HUES64 (cell line): ENCODE measurements around the gene ANKUB1.
A peak's percentile ranks its signal among the peaks of the same experiment; 100 is the strongest.

ENCODE experiments used
- H3K27ac ChIP-seq: 2 replicates; pipeline ENCODE4 v1.7.0; 2013; ENCODE audit warnings: low read depth, low read length, inconsistent platforms
- H3K27me3 ChIP-seq: 2 replicates; pipeline ENCODE4 v1.6.1; 2013; ENCODE audit warnings: mild to moderate bottlenecking, low read length; ENCODE audit not compliant: insufficient read depth
- H3K36me3 ChIP-seq: 2 replicates; pipeline ENCODE4 v1.6.1; 2013; ENCODE audit warnings: mild to moderate bottlenecking, low read length; ENCODE audit not compliant: insufficient read depth
- H3K4me1 ChIP-seq: 2 replicates; pipeline ENCODE4 v1.6.1; 2013; ENCODE audit warnings: mild to moderate bottlenecking, low read length, moderate library complexity; ENCODE audit not compliant: insufficient read depth
- H3K4me3 ChIP-seq: 2 replicates; pipeline ENCODE4 v1.5.1; 2013; ENCODE audit warnings: mild to moderate bottlenecking, low read length, moderate library complexity
- H3K9ac ChIP-seq: 2 replicates; pipeline ENCODE4 v1.6.1; 2013; ENCODE audit warnings: mild to moderate bottlenecking, low read depth, low read length
- H3K9me3 ChIP-seq: 2 replicates; pipeline ENCODE4 v1.6.1; 2013; ENCODE audit warnings: low read depth, low read length; ENCODE audit not compliant: insufficient read depth
- WGBS: fragments of 150-250, 120-280 bp; methylation state at CpG from one replicate; pipeline ENCODE4 v1.1.7; 2013; ENCODE audit warnings: missing lambda C conversion rate; 5-methylcytosine and 5-hydroxymethylcytosine counted together

Gene ANKUB1

DNA sequence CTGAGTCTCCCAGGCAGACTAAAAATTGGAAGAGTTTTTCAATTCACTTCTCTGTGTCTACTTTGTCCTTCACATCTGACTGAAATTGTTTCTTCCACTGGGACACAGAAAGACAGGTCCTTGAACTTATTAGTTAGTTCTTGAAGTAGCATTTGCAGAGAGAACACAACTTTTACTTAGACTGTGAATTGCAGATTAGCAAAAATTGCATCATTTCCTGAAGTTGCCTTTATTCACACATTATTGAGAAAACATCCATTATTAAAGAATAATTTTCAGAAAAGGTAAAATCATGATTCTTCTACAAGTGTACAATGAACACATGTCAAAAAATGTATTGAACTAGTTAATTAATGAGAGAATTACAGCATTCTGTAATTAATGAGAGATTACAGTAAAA lies 38.6 kb downstream of the ANKUB1 start:
- Histone ChIP-seq H3K36me3 (peaks cover 24% of the 10 kb centered on the region), H3K9me3 (no peaks in the 10 kb centered on the region), H3K27ac (no peak overlapping the region), H3K4me3 (no peak overlapping the region), H3K27me3 (no peaks in the 10 kb centered on the region), H3K9ac (no peak overlapping the region), H3K4me1 (peaks cover 5% of the 10 kb centered on the region; the same call in 1 of the 2 replicates)

DNA sequence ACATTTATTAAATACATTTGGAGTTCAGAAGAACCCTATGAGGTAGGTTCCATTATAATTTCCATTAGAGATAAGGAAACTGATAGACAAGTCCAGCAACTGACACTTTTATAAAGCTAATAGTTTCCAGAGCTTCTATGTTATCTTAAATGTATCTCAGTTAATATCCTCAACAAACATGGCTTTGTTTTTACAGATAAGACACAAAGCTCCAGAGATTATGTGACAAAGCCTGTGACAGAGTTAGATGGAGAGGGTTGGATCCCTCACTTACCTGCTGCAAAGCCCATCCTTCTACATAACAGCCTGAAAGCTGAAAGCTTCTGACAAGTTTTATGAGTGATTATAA lies 39.6 kb downstream of the ANKUB1 start:
- H3K9ac ChIP-seq: peak overlapping the region; percentile 37; the same call in 1 of the 2 replicates
- no peaks in the 10 kb centered on the region for H3K27me3 ChIP-seq
- no peaks in the 10 kb centered on the region for H3K9me3 ChIP-seq
- H3K36me3 ChIP-seq: peaks cover 34% of the 10 kb centered on the region
- no peak overlapping the region for H3K27ac ChIP-seq
- peak overlapping the region; percentile 90 for H3K4me3 ChIP-seq
- H3K4me1 ChIP-seq: peaks cover 5% of the 10 kb centered on the region; the same call in 1 of the 2 replicates

DNA sequence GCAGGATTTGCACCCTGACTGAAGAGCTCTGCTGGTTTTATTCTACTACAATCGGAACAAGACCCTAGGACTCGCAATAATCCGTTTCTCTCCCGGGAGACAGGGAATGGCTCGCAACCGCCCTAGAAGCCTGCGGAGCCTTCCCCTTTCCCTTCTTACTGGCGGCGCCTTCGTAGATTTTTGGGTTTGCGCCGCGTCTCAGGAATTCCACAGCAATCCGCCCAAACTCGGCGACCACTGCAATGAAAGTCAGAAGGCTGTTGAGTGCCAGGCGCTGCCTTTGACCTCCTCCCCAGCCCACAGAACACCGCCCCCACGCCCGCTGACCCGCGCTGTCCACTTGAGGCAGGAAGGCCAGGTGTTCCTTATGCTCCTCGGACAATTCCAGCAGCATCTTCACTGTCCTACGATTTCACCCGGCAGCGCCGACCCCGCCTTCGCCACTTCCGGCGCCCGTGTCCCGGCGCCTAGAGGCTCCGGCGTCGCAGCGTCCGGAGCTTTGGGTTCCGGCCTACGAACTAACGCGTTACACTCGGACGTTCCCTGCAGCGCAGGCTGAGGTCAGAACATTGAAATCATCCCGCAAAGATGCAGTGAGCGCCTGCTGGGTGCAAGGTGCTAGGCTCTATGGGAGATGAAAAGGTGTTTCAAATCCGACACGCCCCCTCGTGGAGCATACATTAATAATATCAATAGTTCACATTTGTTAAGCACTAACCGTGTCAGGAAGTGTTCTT lies 40.1 kb downstream of the ANKUB1 start, which contains the start of gene COMMD2:
COMMD2 (minus strand) TSS at position 439 of the 737 bp plus-strand sequence; CDS start at position 394, 45 bp downstream.
- Histone ChIP-seq H3K4me1 (peaks cover 5% of the 10 kb centered on the region; the same call in 1 of the 2 replicates), H3K36me3 (peaks cover 37% of the 10 kb centered on the region), H3K27me3 (no peaks in the 10 kb centered on the region), H3K27ac (peak within 1 kb of the TSS; percentile 66; the same call in 1 of the 2 replicates), H3K4me3 (peak within 1 kb of the TSS; percentile 90), H3K9me3 (no peaks in the 10 kb centered on the region), H3K9ac (peak within 1 kb of the TSS; percentile 85)
- WGBS: under 1% methylated on average over 51 of the region's 52 CpGs

DNA sequence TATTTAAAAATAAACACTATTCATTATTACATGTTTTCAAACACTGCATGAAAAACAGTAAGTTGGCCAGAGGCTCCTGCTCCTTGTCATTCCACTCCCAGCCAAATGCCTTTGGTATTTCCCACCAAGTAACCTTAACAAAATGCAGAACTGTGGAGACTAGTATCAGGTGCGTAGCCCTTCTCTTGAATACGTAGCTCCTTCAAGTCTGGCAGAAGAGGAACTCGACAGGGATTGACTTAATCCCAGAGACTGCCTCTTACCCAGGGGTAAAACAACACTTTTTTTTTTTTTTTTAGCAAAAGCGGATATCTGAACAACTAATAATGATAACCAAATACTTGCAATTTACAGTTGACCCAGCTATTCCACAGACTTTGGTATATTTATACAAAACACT lies 40.8 kb downstream of the ANKUB1 start:
- H3K4me1 ChIP-seq: peaks cover 5% of the 10 kb centered on the region; the same call in 1 of the 2 replicates
- peak overlapping the region; percentile 85 for H3K9ac ChIP-seq
- H3K27me3 ChIP-seq: no peaks in the 10 kb centered on the region
- WGBS: 17% methylated on average over 4 of the region's 4 CpGs
- H3K36me3 ChIP-seq: peaks cover 44% of the 10 kb centered on the region
- H3K4me3 ChIP-seq: peak overlapping the region; percentile 90
- H3K9me3 ChIP-seq: no peaks in the 10 kb centered on the region
- H3K27ac ChIP-seq: no peak overlapping the region

DNA sequence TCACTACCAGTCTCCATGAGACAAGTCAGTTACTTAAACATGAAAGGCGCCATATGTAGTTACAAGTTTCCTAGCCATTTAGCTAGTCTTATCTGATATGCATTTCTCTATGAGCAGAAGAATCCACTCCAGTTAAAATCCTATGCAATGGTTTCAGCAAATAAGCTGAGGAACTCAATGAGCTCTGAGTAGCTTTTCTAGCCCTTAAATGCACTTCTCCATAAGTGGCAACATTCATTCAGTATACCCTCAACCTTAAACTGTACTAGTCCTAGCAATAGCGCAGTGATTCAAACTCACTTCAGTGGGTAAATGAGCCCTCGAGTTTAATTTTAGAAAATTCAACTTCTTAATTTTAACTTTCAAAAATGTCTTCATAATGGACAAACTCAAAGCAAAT lies 47.7 kb downstream of the ANKUB1 start:
- Histone ChIP-seq H3K27me3 (no peaks in the 10 kb centered on the region), H3K9ac (no peak overlapping the region), H3K36me3 (peaks cover 89% of the 10 kb centered on the region), H3K9me3 (no peaks in the 10 kb centered on the region), H3K4me3 (no peak overlapping the region), H3K4me1 (no peaks in the 10 kb centered on the region), H3K27ac (no peak overlapping the region)
- WGBS: 98% methylated on average over 3 of the region's 3 CpGs

DNA sequence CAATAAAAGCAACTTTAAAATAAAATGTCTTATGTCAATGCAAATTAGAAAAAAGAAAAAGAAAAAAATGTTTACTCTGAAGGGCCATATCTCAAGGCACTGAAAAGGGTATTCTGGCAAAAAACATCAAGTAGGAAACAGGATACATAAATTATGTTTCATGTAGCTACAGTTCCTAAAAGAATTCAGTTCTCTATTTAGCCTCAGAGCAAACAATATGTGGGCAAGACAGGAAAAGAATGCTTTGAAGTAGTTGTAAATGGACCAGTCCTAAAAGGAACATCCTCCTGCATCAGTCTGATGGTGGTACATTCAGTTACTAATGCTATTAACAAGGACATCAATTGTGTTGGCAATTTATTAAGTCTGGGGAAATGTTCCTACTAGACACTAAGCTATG lies 48.2 kb downstream of the ANKUB1 start:
- Histone ChIP-seq H3K36me3 (peaks cover 89% of the 10 kb centered on the region), H3K9me3 (no peaks in the 10 kb centered on the region), H3K4me3 (no peak overlapping the region), H3K27me3 (no peaks in the 10 kb centered on the region), H3K9ac (no peak overlapping the region), H3K4me1 (no peaks in the 10 kb centered on the region), H3K27ac (no peak overlapping the region)

DNA sequence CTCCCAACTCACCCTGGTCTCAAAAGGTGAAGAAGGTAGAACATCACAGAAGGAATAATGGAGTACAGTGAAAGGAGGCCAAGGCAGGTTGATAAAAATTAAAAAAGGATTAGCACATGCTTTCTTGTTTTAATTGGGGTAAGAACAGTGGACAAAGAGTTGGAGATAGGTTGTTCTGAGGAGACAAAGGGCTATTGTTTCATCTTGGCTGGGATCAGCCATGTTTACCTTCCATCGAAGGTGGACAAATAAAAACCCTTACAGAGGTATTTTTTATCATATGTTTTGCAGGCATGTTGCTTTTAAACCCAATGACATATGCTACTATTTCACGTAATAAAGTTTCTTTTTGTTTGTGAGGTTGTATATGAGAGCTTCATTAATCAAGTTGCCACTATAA lies 53.0 kb downstream of the ANKUB1 start:
- no peaks in the 10 kb centered on the region for H3K4me1 ChIP-seq
- no peaks in the 10 kb centered on the region for H3K27me3 ChIP-seq
- H3K36me3 ChIP-seq: peaks cover 63% of the 10 kb centered on the region
- H3K9ac ChIP-seq: no peak overlapping the region
- H3K9me3 ChIP-seq: no peaks in the 10 kb centered on the region
- no peak overlapping the region for H3K27ac ChIP-seq
- H3K4me3 ChIP-seq: no peak overlapping the region
- 86% methylated on average over 1 of the region's 2 CpGs for WGBS

DNA sequence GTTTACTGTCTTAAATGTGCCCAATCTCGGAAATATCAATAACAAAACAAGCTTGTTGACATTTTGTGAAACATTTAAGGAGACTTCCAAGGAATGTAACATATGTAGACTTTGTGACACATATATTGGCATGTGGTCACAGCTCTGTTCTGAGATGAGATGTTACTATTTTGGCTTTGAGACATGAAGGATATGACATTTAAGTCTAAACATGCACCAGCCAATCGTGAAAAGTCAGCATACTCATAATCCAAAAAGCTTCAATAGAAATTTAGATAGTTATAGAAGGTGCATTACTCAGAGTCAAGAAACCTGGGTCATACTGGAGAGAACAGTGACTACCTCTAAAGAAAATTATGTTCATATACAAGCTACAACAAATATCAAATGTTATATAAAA lies 53.5 kb downstream of the ANKUB1 start:
- no peak overlapping the region for H3K27ac ChIP-seq
- H3K27me3 ChIP-seq: no peaks in the 10 kb centered on the region
- H3K4me1 ChIP-seq: no peaks in the 10 kb centered on the region
- peaks cover 58% of the 10 kb centered on the region for H3K36me3 ChIP-seq
- no peak overlapping the region for H3K9ac ChIP-seq
- H3K4me3 ChIP-seq: no peak overlapping the region
- H3K9me3 ChIP-seq: no peaks in the 10 kb centered on the region
- WGBS: 100% methylated on average over 1 of the region's 2 CpGs

DNA sequence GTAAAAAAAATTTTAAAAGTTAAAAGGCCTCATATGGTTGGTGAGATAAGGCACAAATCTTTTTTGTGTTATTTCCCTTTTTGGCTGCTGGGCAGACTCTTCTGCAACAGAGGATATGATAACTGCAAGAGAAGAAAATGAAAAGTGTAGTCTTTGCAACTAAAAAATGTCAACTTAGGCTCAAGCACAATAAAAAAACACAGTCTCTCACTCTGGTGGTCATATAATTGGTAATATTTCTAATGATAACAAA lies 55.5 kb downstream of the ANKUB1 start:
- Histone ChIP-seq H3K9me3 (no peaks in the 10 kb centered on the region), H3K4me1 (no peaks in the 10 kb centered on the region), H3K4me3 (no peak overlapping the region), H3K9ac (no peak overlapping the region), H3K36me3 (peaks cover 41% of the 10 kb centered on the region), H3K27me3 (no peaks in the 10 kb centered on the region), H3K27ac (no peak overlapping the region)

DNA sequence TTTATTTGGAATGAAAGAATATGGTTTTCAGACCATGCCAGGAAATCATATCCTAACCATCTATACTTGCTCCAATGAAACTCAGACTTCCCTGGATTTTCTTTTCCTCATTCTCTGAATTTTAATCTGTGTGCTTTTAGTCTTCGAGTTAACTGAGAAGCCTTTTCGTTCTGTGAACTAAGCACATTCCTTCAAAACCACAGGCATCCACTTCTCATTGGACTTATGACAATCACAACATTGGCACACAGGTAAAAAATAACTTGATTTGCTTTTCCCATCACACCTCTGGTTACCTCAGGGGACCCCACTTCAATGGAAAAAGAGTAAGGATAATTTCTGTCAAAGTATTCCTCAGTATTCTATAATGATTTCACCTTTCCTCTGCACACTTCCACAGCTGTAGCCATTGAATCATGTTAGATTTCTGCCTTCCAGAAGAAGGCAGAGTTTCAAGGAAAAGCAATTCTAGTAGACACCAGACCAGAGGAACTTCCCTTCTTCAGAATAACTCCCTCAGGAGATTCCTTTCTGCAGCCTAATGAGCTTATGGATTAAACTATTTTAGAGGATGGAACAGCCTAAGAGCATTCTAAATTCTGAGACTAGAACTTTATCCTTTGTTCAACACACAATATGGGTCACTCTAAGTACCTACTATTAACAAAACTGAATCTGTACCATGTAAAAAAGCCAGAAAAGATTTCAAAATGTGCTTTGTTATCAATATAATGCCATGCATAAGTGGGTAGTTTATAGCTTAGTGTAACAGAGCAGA lies 56.0 kb downstream of the ANKUB1 start:
- Histone ChIP-seq H3K27ac (no peak overlapping the region), H3K27me3 (no peaks in the 10 kb centered on the region), H3K9ac (no peak overlapping the region), H3K36me3 (peaks cover 36% of the 10 kb centered on the region), H3K9me3 (no peaks in the 10 kb centered on the region), H3K4me3 (no peak overlapping the region), H3K4me1 (no peaks in the 10 kb centered on the region)
- 92% methylated on average over 2 of the region's 2 CpGs for WGBS

DNA sequence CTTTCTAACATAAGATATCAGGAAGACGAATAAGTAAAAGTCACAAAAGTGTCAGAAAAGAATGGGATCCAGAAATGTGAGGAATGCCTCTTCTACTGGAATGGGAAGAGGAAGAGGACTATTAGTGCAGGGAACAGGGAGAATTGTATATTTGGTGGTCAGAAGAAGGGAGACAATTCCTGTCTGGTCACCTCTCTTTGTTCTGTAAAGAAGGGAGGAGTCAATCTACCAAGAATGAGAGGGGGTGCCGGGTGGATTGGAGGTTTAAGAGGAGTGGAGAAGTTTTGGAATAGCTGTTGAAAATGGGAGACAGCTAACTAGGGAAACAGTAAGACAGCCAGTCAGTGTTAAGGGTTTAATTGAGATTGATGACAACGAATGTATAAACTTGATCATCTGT lies 60.1 kb downstream of the ANKUB1 start:
- 85% methylated on average over 3 of the region's 3 CpGs for WGBS
- no peak overlapping the region for H3K27ac ChIP-seq
- H3K4me3 ChIP-seq: no peak overlapping the region

More for the DNA sequence above, 60.1 kb downstream of the ANKUB1 start:
- Histone ChIP-seq H3K4me1 (no peaks in the 10 kb centered on the region), H3K9ac (no peak overlapping the region), H3K27me3 (no peaks in the 10 kb centered on the region), H3K9me3 (no peaks in the 10 kb centered on the region), H3K36me3 (no peaks in the 10 kb centered on the region)
